GM12892 (cell line): ENCODE measurements around the gene CNTNAP2.

Source experiments
- POLR2A ChIP-seq: IDR thresholded peaks from 2 replicates; pipeline ENCODE4 v1.6.1; 2011; ENCODE audit warnings: low read depth, low read length, control low read depth
- TAF1 ChIP-seq: IDR thresholded peaks from 2 replicates; pipeline ENCODE4 v1.6.1; 2011; ENCODE audit warnings: low read depth, mild to moderate bottlenecking, control low read depth, low read length, borderline replicate concordance

DNA sequence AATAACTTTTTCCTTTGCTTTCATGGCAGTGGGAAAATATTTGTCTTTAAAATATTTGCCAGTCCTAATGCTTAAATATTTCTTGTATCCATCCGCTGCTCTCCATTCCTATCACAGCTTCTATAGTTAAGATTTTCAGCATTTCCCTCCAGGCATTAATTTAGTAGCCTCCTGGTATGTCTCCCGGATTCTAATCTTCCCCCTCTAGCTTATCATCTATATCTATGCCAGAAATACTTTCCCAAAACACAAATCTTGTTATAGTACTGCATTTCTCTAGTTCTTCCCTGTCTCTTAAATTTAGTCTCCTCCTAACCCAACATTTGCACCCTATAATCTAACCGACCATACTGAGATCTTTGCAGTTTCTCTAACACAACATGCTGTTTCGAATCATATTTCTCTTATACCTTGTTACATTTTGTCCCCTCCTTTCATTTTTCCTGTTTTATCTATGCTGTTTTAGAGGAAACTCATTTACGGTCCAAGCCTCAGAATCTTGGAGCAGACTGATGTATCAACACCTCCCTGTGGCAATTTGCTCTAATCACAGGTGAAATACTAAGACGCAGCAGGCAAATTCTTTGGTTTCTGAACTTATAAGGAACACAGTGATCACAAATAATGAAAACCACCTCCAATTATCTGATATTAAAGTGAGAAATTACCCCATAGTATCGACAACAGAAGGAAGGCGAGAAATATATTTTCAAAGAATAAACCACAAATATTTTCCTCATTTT is 10.3 kb downstream of the CNTNAP2 start:
- no peak for TF ChIP-seq POLR2A
- TF ChIP-seq TAF1 = no peak
